Transverse colon (tissue), 4 donors: ENCODE data around the gene GRHPR.

Experiments
- CTCF ChIP-seq, 5 experiments: fragments of 200-600 bp in 3 of 5; fragments of 450-650 bp in 2 of 5; sonication (generic) in 3 of 5; IDR thresholded peaks; 1 replicate in 2 of 5; 2 replicates in 3 of 5; pipeline ENCODE4 v1.5.1; 2016 to 2017; ENCODE audit warnings: antibody characterized with exemption in 5 of 5, inconsistent platforms in 3 of 5, mild to moderate bottlenecking in 2 of 5, moderate library complexity in 1 of 5
- EP300 ChIP-seq: sonication (generic); formaldehyde crosslinking; IDR thresholded peaks from one replicate; pipeline ENCODE4 v1.6.1; 2017; ENCODE audit warnings: antibody characterized with exemption, low read depth
- POLR2A ChIP-seq: fragments of 450-650 bp; IDR thresholded peaks from one replicate; pipeline ENCODE4 v1.6.1; 2016; ENCODE audit warnings: antibody characterized with exemption, mild to moderate bottlenecking, moderate library complexity
- POLR2AphosphoS5 ChIP-seq, 3 donors: sonication (generic); formaldehyde crosslinking; IDR thresholded peaks; one replicate each; pipeline ENCODE4 v1.6.1; 2016; ENCODE audit warnings: antibody characterized with exemption in 3 of 3

GRCh38 chr9:37417252-37417803, 5.2 kb upstream of the GRHPR start:
- TF ChIP-seq CTCF (IDR thresholded peaks at IDR 0.05) (no peak), EP300 (no peak), POLR2AphosphoS5 (IDR thresholded peaks at IDR 0.05) (no peak), POLR2A (no peak)
